T-cell (primary cell): Measurements from ENCODE around the gene COLGALT1. TPM values are rescaled to one million over a fixed set of nuclear protein-coding genes. Genes with fewer than 3 reads are reported as not detected.

ENCODE experiments used
- ATAC-seq, 4 experiments: fragments of 200-7000 bp in 3 of 4; fragments of 150-1000 bp in 1 of 4; cut with Tn5 transposase; replicated peaks in 1 of 4; 1 replicate in 3 of 4; 2 replicates in 1 of 4; pipeline ENCODE4 v1.10.0; 2021; ENCODE audit warnings: moderate library complexity in 3 of 4, mild to moderate bottlenecking in 2 of 4, moderate number of reproducible peaks in 1 of 4
- CTCF ChIA-PET, 2 donors: fragments of 300-600 bp; sonication (Branson Sonifier 250); formaldehyde crosslinking; loops; one replicate each; lab custom pipeline; 2022; ENCODE audit warnings: antibody characterized with exemption in 2 of 2; lab: Charles Lee
- POLR2A ChIA-PET, 2 donors: fragments of 300-600 bp; sonication (Branson Sonifier 250); formaldehyde crosslinking; loops; one replicate each; lab custom pipeline; 2022; ENCODE audit warnings: antibody characterized with exemption in 2 of 2; lab: Charles Lee
- DNase-seq, 35 experiments: peaks; one replicate each; pipeline versions ENCODE4 v3.0.0 to v3.0.0-alpha.2; 2013 to 2023
- H3K27ac ChIP-seq: one replicate; pipeline ENCODE4 v1.5.1; 2013; ENCODE audit warnings: low read length
- H3K27me3 ChIP-seq, 2 experiments: replicated peaks in 1 of 2; 1 replicate in 1 of 2; 2 replicates in 1 of 2; pipeline versions ENCODE4 v1.6.1 to v1.7.0; 2013; ENCODE audit warnings: low read length in 1 of 2, mixed read lengths in 1 of 2; ENCODE audit not compliant: control insufficient read depth in 2 of 2, insufficient read depth in 2 of 2; ENCODE audit errors: extremely low read depth in 1 of 2
- H3K36me3 ChIP-seq, 2 donors: 1 replicate in 1 of 2; 2 replicates in 1 of 2; pipeline versions ENCODE4 v1.6.1 to v1.7.0; 2013; ENCODE audit warnings: low read length in 1 of 2; ENCODE audit not compliant: control insufficient read depth in 2 of 2, insufficient read depth in 1 of 2; ENCODE audit errors: extremely low read depth in 1 of 2
- H3K4me1 ChIP-seq, 2 experiments: 1 replicate in 1 of 2; 2 replicates in 1 of 2; pipeline versions ENCODE4 v1.6.1 to v1.7.0; 2013; ENCODE audit warnings: low read length in 2 of 2, mixed read lengths in 1 of 2; ENCODE audit not compliant: insufficient read depth in 2 of 2, control insufficient read depth in 1 of 2; ENCODE audit errors: extremely low read depth in 1 of 2
- H3K4me3 ChIP-seq, 2 donors: 1 replicate in 1 of 2; 2 replicates in 1 of 2; pipeline versions ENCODE4 v1.5.1 to v1.7.0; 2013; ENCODE audit warnings: mild to moderate bottlenecking in 2 of 2, low read length in 1 of 2, moderate library complexity in 1 of 2; ENCODE audit not compliant: control insufficient read depth in 1 of 2; ENCODE audit errors: extremely low read depth in 1 of 2
- H3K9me3 ChIP-seq: 2 replicates; pipeline ENCODE4 v1.7.0; 2013
- H3K27ac Mint-ChIP-seq, 2 donors: one replicate each; pipeline ENCODE4 v1.8.0; 2020 to 2021; ENCODE audit warnings: mild to moderate bottlenecking in 2 of 2, mixed read lengths in 2 of 2
- H3K27me3 Mint-ChIP-seq, 2 donors: one replicate each; pipeline ENCODE4 v1.8.0; 2021 to 2022; ENCODE audit warnings: mixed read lengths in 2 of 2
- H3K36me3 Mint-ChIP-seq: one replicate; pipeline ENCODE4 v1.8.0; 2021; ENCODE audit warnings: mixed read lengths
- H3K4me1 Mint-ChIP-seq, 3 donors: one replicate each; pipeline ENCODE4 v1.8.0; 2020 to 2022; ENCODE audit warnings: mixed read lengths in 3 of 3, mild to moderate bottlenecking in 1 of 3
- H3K4me3 Mint-ChIP-seq, 3 donors: one replicate each; pipeline ENCODE4 v1.8.0; 2020 to 2022; ENCODE audit warnings: mild to moderate bottlenecking in 3 of 3, mixed read lengths in 3 of 3, moderate library complexity in 3 of 3
- H3K9me3 Mint-ChIP-seq, 3 donors: one replicate each; pipeline ENCODE4 v1.8.0; 2020 to 2022; ENCODE audit warnings: mixed read lengths in 3 of 3
- WGBS: methylation state at CpG from one replicate; pipeline ENCODE4 v1.1.5; 2013; ENCODE audit warnings: missing lambda C conversion rate; ENCODE audit not compliant: insufficient coverage; 5-methylcytosine and 5-hydroxymethylcytosine counted together
- total RNA-seq, 35 experiments: library from RNA in 6 of 35; stranded (reverse) in 6 of 35; fragments of 120-200 nt in 1 of 35; gene quantifications; one replicate each; pipeline versions ENCODE4 v1.2.1 to v1.2.4 and lab custom pipeline; 2013 to 2026

The COLGALT1 gene
- total RNA-seq, 5 donors from 2014 or later (not counting 1 experiment from before 2014, with no cell fraction given), result 43.0 to 78.1 (median 70.8) TPM

- peaks cover 0 to 8% (median 0%) of the 10 kb centered on the region in 3 donors for H3K4me1 Mint-ChIP-seq
- no peak overlapping the region for H3K4me3 ChIP-seq
- no peaks in the 10 kb centered on the region for H3K9me3 Mint-ChIP-seq
- WGBS, result 84% methylated on average over 2 of the region's 3 CpGs
- no peak for ATAC-seq
- DNase-seq, result no peak
- no peaks in the 10 kb centered on the region for H3K36me3 Mint-ChIP-seq
- H3K27me3 ChIP-seq, result peaks cover 0 to 12% of the 10 kb centered on the region in 2 experiments
- peaks cover 0 to 8% of the 10 kb centered on the region in 2 donors for H3K27me3 Mint-ChIP-seq
- POLR2A ChIA-PET, result interaction anchor here in 1 of 2 donors (0.5 kb wide), 2 partner anchors 10 to 185 kb away, joined by 5 to 7 read pairs; no protein-coding TSS in a partner anchor
- H3K9me3 ChIP-seq, result no peaks in the 10 kb centered on the region
- H3K4me3 Mint-ChIP-seq, result no peak overlapping the region
- CTCF ChIA-PET, result no interaction called here
- H3K27ac Mint-ChIP-seq, result no peak overlapping the region
- H3K27ac ChIP-seq, result no peak overlapping the region
- H3K4me1 ChIP-seq, result no peaks in the 10 kb centered on the region
- no peaks in the 10 kb centered on the region for H3K36me3 ChIP-seq
These were observed 71.7 kb downstream of the COLGALT1 start for GRCh38 chr19:17627161-17627560.

GRCh38 chr19:17627921-17628320 lies 72.5 kb downstream of the COLGALT1 start:
- peaks cover 0 to 8% of the 10 kb centered on the region in 2 donors for H3K27me3 Mint-ChIP-seq
- H3K4me1 ChIP-seq, result no peaks in the 10 kb centered on the region
- H3K27ac Mint-ChIP-seq, result no peak overlapping the region
- H3K4me3 Mint-ChIP-seq, result no peak overlapping the region
- POLR2A ChIA-PET, result no interaction called here
- DNase-seq, result no peak
- no peak overlapping the region for H3K27ac ChIP-seq
- CTCF ChIA-PET, result no interaction called here
- H3K36me3 Mint-ChIP-seq, result no peaks in the 10 kb centered on the region
- H3K4me1 Mint-ChIP-seq, result peaks cover 0 to under 1% (median 0%) of the 10 kb centered on the region in 3 donors
- no peak overlapping the region for H3K4me3 ChIP-seq
- no peak for ATAC-seq
- H3K9me3 Mint-ChIP-seq, result no peaks in the 10 kb centered on the region
- H3K36me3 ChIP-seq, result no peaks in the 10 kb centered on the region
- WGBS, result 58% methylated on average over 4 of the region's 5 CpGs
- no peaks in the 10 kb centered on the region for H3K9me3 ChIP-seq
- peaks cover 0 to 12% of the 10 kb centered on the region in 2 experiments for H3K27me3 ChIP-seq

- Mint-ChIP-seq H3K4me3 (no peak overlapping the region), H3K27ac (no peak overlapping the region), H3K9me3 (no peaks in the 10 kb centered on the region), H3K27me3 (peaks cover 0 to 8% of the 10 kb centered on the region in 2 donors), H3K4me1 (no peaks in the 10 kb centered on the region), H3K36me3 (no peaks in the 10 kb centered on the region)
- ATAC-seq, result no peak
- POLR2A ChIA-PET, result no interaction called here
- Histone ChIP-seq H3K9me3 (no peaks in the 10 kb centered on the region), H3K36me3 (no peaks in the 10 kb centered on the region), H3K4me1 (no peaks in the 10 kb centered on the region), H3K4me3 (no peak overlapping the region), H3K27ac (no peak overlapping the region), H3K27me3 (peaks cover 0 to 7% of the 10 kb centered on the region in 2 experiments)
- no peak for DNase-seq
- WGBS, result 93% methylated on average over 2 of the region's 2 CpGs
- CTCF ChIA-PET, result no interaction called here
These were observed 74.3 kb downstream of the COLGALT1 start for GRCh38 chr19:17629760-17630159.

GRCh38 chr19:17632577-17632976 lies 77.1 kb downstream of the COLGALT1 start:
- Mint-ChIP-seq H3K36me3 (no peaks in the 10 kb centered on the region), H3K9me3 (no peaks in the 10 kb centered on the region), H3K27ac (no peak overlapping the region), H3K27me3 (peaks cover 4 to 7% of the 10 kb centered on the region in 2 donors), H3K4me3 (no peak overlapping the region), H3K4me1 (no peaks in the 10 kb centered on the region)
- Histone ChIP-seq H3K4me1 (no peaks in the 10 kb centered on the region), H3K4me3 (no peak overlapping the region), H3K36me3 (no peaks in the 10 kb centered on the region), H3K9me3 (no peaks in the 10 kb centered on the region), H3K27me3 (peaks cover 0 to 5% of the 10 kb centered on the region in 2 experiments), H3K27ac (no peak overlapping the region)
- WGBS, result 85% methylated on average over 7 of the region's 9 CpGs
- POLR2A ChIA-PET, result no interaction called here
- ATAC-seq (no peak), DNase-seq (no peak)
- CTCF ChIA-PET, result no interaction called here

Other genes with a start within 250 kb of the COLGALT1 start
- 10 to 100 TPM; 37.6 to 87.0 (median 69.3) TPM for gene MRPL34, start 249.8 kb upstream of the COLGALT1 start, total RNA-seq
- gene DDA1, start 246.1 kb upstream of the COLGALT1 start, total RNA-seq, result 10 to 100 TPM; 37.3 to 51.7 (median 42.0) TPM
- gene ANO8, start 220.8 kb upstream of the COLGALT1 start, total RNA-seq, result 10 to 100 TPM; 18.3 to 27.4 (median 24.9) TPM
- 10 to 100 TPM; 31.9 to 72.5 (median 65.7) TPM for gene GTPBP3, start 218.1 kb upstream of the COLGALT1 start, total RNA-seq
- gene PLVAP, start 178.3 kb upstream of the COLGALT1 start, total RNA-seq, result under 1 TPM in 4 of 5 donors, not detected in 1; 0.19 to 0.86 (median 0.48) TPM
- gene CCDC194, start 161.5 kb upstream of the COLGALT1 start, total RNA-seq, result 1 to 10 TPM; 1.4 to 3.3 (median 2.6) TPM
- gene BST2, start 150.0 kb upstream of the COLGALT1 start, total RNA-seq, result 10 to 100 TPM; 43.9 to 62.0 (median 52.2) TPM
- 10 to 100 TPM; 21.0 to 41.4 (median 35.3) TPM for gene MVB12A, start 135.6 kb upstream of the COLGALT1 start, total RNA-seq
- gene TMEM221, start 107.0 kb upstream of the COLGALT1 start, total RNA-seq, result not detected
- gene NXNL1, start 94.7 kb upstream of the COLGALT1 start, total RNA-seq, result not detected
- gene SLC27A1, start 85.1 kb upstream of the COLGALT1 start, total RNA-seq, result 10 to 100 TPM in 3 of 5 donors, 1 to 10 TPM in 2; 5.9 to 13.3 (median 10.5) TPM
- 100 to 1,000 TPM in 1 of 5 donors, 10 to 100 TPM in 4; 46.2 to 103 (median 77.5) TPM for gene PGLS, start 44.0 kb upstream of the COLGALT1 start, total RNA-seq
- gene UNC13A, start 132.7 kb downstream of the COLGALT1 start, total RNA-seq, result under 1 TPM in 4 of 5 donors, not detected in 1; 0.07 to 0.18 (median 0.13) TPM
- gene MAP1S, start 163.8 kb downstream of the COLGALT1 start, total RNA-seq, result 10 to 100 TPM; 32.8 to 78.5 (median 66.0) TPM
- 100 to 1,000 TPM in 3 of 5 donors, 10 to 100 TPM in 2; 63.0 to 129 (median 118) TPM for gene FCHO1, start 195.8 kb downstream of the COLGALT1 start, total RNA-seq
- gene B3GNT3, start 239.5 kb downstream of the COLGALT1 start, total RNA-seq, result 1 to 10 TPM in 1 of 5 donors, under 1 TPM in 4; 0.12 to 1.2 (median 0.79) TPM